GM18951 (cell line): ENCODE data around the gene DENND1A.
"Not testable (repeated sequence)": the region's sequence is repeated elsewhere in the genome, so short reads cannot be mapped to it uniquely, and the experiment has no call there.

ENCODE experiments used
- POLR2A ChIP-seq: IDR thresholded peaks from 4 replicates; pipeline ENCODE4 v1.6.1; 2011; ENCODE audit warnings: mild to moderate bottlenecking; ENCODE audit not compliant: insufficient read length, insufficient read depth; ENCODE audit errors: extremely low read depth
- in situ Hi-C: fragments of 300-500 bp; cut with MboI; formaldehyde crosslinking; loops from one replicate; pipeline ENCODE4 v1.12.0; 2022; ENCODE audit warnings: low sequenced_read_pairs, mixed read lengths, inconsistent platforms; ENCODE audit not compliant: unreplicated experiment

DENND1A gene

GRCh38 chr9:123960366-123960765 lies 30.4 kb upstream of the DENND1A start:
- in situ Hi-C loops = no loop called here
- TF ChIP-seq POLR2A = no peak

GRCh38 chr9:123959787-123960186 lies 29.9 kb upstream of the DENND1A start:
- TF ChIP-seq POLR2A = no peak
- in situ Hi-C loops = no loop called here

GRCh38 chr9:123957731-123958130 lies 27.8 kb upstream of the DENND1A start:
- TF ChIP-seq POLR2A = no peak

GRCh38 chr9:123957168-123957721 lies 27.3 kb upstream of the DENND1A start:
- in situ Hi-C loops = no loop called here
- no peak for TF ChIP-seq POLR2A

More at GRCh38 chr9:123957731-123958130, 27.8 kb upstream of the DENND1A start:
- in situ Hi-C loops = no loop called here

- in situ Hi-C loops = no loop called here
- TF ChIP-seq POLR2A = no peak
Measured at GRCh38 chr9:123955637-123956036, 25.7 kb upstream of the DENND1A start.

- TF ChIP-seq POLR2A = no peak
- in situ Hi-C loops = no loop called here
Measured at GRCh38 chr9:123954518-123955280, 24.8 kb upstream of the DENND1A start.

GRCh38 chr9:123952641-123953495 lies 22.9 kb upstream of the DENND1A start:
- in situ Hi-C loops = no loop called here
- no peak for TF ChIP-seq POLR2A

- no peak for TF ChIP-seq POLR2A
- in situ Hi-C loops = no loop called here
Measured at GRCh38 chr9:123948286-123948685, 18.4 kb upstream of the DENND1A start.

- no peak for TF ChIP-seq POLR2A
- in situ Hi-C loops = no loop called here
Measured at GRCh38 chr9:123947326-123947725, 17.4 kb upstream of the DENND1A start.

GRCh38 chr9:123946101-123946821 lies 16.3 kb upstream of the DENND1A start:
- TF ChIP-seq POLR2A = no peak
- in situ Hi-C loops = no loop called here

GRCh38 chr9:123945532-123945931 lies 15.6 kb upstream of the DENND1A start:
- TF ChIP-seq POLR2A = no peak
- in situ Hi-C loops = no loop called here

GRCh38 chr9:123944464-123944863 lies 14.5 kb upstream of the DENND1A start:
- in situ Hi-C loops = not testable (repeated sequence)

GRCh38 chr9:123943671-123944070 lies 13.7 kb upstream of the DENND1A start:
- no peak for TF ChIP-seq POLR2A
- in situ Hi-C loops = no loop called here
